GM19468 (cell line): ENCODE measurements around the gene RUFY1.
"Not testable (repeated sequence)": the region's sequence is repeated elsewhere in the genome, so short reads cannot be mapped to it uniquely, and the experiment has no call there.

Source experiments
- ATAC-seq: cut with Tn5 transposase; IDR thresholded peaks from one replicate; pipeline ENCODE4 v1.9.1; 2021; ENCODE audit warnings: mild to moderate bottlenecking, moderate library complexity, moderate number of reproducible peaks; ENCODE audit not compliant: unreplicated experiment; ENCODE audit errors: extremely low read depth

RUFY1 gene

GRCh38 chr5:179653135-179653534 lies 102.8 kb downstream of the RUFY1 start:
- not testable (repeated sequence) for ATAC-seq

GRCh38 chr5:179657302-179658178 lies 107.2 kb downstream of the RUFY1 start:
- peak; percentile 59 for ATAC-seq

DNA sequence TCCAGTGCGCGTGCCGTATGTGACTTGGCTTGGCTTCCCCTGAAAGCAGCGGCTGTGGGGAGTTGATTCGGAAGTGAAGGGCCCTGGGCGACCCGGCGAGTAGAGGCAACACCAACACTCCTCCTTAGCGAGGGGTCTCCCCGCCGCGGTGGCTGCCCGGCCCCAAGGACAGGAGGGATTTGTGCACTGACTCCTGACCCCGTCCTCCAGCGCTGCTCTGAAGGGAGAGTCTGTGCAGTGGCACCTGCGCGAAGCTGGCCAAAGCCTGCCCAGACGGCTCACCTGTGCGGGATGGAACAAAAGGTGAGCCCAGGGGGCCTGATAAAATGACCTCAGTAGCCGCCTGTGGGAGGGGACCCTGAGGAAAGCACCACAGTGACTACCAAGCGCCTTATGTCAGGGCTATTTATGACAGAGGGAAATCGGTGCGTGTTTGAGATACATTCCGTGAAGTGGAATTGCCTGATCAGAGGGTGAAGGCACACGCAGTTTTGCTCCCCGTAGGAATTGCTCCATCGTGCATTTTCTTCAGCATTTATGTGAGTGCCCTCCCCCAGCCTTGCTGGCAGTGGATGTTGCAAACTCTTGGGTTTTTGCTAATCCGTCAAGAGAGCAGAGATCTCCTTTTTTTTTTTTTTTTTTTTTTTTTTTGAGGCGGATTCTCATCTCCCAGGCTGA lies 108.0 kb downstream of the RUFY1 start:
- ATAC-seq, result peak; percentile 24
